Loucy (cell line): ENCODE measurements around the gene ID1.

Experiments
- EZH2phosphoT487 ChIP-seq: fragments of 200-600 bp; IDR thresholded peaks from 2 replicates; pipeline ENCODE4 v1.6.1; 2018; ENCODE audit warnings: antibody characterized with exemption, mild to moderate bottlenecking, moderate library complexity, borderline replicate concordance
- TF ChIP-seq, protein P1 (sequence below): fragments of 200-600 bp; sonication (generic); conservative IDR thresholded peaks from 2 replicates; pipeline ENCODE4 v1.5.1; 2014; ENCODE audit warnings: mild to moderate bottlenecking, antibody characterized with exemption, low read length

DNA sequence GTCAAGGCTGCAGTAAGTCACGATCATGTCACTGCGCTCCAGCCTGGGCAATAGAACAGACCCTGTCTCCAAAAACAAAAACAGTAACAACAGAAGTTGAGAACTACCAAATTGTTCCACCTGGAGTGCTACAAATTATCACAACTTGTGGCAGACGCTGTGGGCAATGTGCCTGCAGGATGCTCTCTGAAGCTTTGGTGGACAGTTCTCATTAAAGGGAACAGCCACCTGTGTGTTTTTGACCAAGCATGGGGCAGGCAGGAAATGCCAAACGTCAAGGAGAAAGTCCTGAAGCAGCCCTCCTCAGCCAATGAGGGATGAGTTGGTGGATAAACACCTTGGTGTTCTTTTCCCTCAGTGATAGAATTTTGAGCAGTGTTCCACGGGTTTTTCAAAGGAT lies 48.5 kb downstream of the ID1 start:
- TF ChIP-seq, protein P1, sequence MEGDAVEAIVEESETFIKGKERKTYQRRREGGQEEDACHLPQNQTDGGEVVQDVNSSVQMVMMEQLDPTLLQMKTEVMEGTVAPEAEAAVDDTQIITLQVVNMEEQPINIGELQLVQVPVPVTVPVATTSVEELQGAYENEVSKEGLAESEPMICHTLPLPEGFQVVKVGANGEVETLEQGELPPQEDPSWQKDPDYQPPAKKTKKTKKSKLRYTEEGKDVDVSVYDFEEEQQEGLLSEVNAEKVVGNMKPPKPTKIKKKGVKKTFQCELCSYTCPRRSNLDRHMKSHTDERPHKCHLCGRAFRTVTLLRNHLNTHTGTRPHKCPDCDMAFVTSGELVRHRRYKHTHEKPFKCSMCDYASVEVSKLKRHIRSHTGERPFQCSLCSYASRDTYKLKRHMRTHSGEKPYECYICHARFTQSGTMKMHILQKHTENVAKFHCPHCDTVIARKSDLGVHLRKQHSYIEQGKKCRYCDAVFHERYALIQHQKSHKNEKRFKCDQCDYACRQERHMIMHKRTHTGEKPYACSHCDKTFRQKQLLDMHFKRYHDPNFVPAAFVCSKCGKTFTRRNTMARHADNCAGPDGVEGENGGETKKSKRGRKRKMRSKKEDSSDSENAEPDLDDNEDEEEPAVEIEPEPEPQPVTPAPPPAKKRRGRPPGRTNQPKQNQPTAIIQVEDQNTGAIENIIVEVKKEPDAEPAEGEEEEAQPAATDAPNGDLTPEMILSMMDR = no peak
- TF ChIP-seq EZH2phosphoT487 = no peak
